GM23338 (cell line): ENCODE results near the gene UMODL1. TPM values are rescaled to one million over a fixed set of nuclear protein-coding genes. Genes with fewer than 3 reads are reported as not detected.

Experiments
- ATAC-seq: fragments of 200-7000 bp; cut with Tn5 transposase; 3 replicates; pipeline ENCODE4 v1.9.1; 2020
- DNase-seq: peaks from one replicate; pipeline ENCODE4 v3.0.0-alpha.2; 2015; ENCODE audit warnings: low spot score
- H2AFZ ChIP-seq: fragments of 200-600 bp; sonication (generic); 2 replicates; pipeline ENCODE4 v1.8.0; 2016; ENCODE audit warnings: antibody characterized with exemption, mild to moderate bottlenecking, moderate library complexity
- H3F3A ChIP-seq: fragments of 200-600 bp; sonication (generic); replicated peaks from 2 replicates; pipeline ENCODE4 v1.8.0; 2017; ENCODE audit warnings: antibody characterized with exemption, mixed run types, low read depth
- H3K27ac ChIP-seq: fragments of 200-600 bp; sonication (generic); 2 replicates; pipeline ENCODE4 v1.6.1; 2016; ENCODE audit warnings: low read depth
- H3K27me3 ChIP-seq: fragments of 200-600 bp; sonication (generic); 2 replicates; pipeline ENCODE4 v1.8.0; 2016; ENCODE audit warnings: mild to moderate bottlenecking, mixed run types, moderate library complexity; ENCODE audit not compliant: insufficient read depth
- H3K36me3 ChIP-seq: fragments of 200-600 bp; sonication (generic); 2 replicates; pipeline ENCODE4 v1.8.0; 2016; ENCODE audit warnings: mild to moderate bottlenecking; ENCODE audit not compliant: insufficient read depth
- H3K4me1 ChIP-seq: fragments of 200-600 bp; sonication (generic); 2 replicates; pipeline ENCODE4 v1.8.0; 2016; ENCODE audit warnings: mild to moderate bottlenecking, moderate library complexity; ENCODE audit not compliant: insufficient read depth
- H3K4me2 ChIP-seq: fragments of 200-600 bp; sonication (generic); 2 replicates; pipeline ENCODE4 v1.7.1; 2017; ENCODE audit warnings: mixed run types
- H3K4me3 ChIP-seq: fragments of 200-600 bp; sonication (generic); 2 replicates; pipeline ENCODE4 v1.6.1; 2016; ENCODE audit warnings: mixed run types
- H3K79me2 ChIP-seq: fragments of 200-600 bp; sonication (generic); replicated peaks from 2 replicates; pipeline ENCODE4 v1.8.0; 2017; ENCODE audit warnings: mild to moderate bottlenecking; ENCODE audit not compliant: insufficient read depth
- H3K9me2 ChIP-seq: fragments of 200-600 bp; sonication (generic); 2 replicates; pipeline ENCODE4 v1.8.0; 2017; ENCODE audit not compliant: insufficient read depth
- H4K20me1 ChIP-seq: fragments of 200-600 bp; sonication (generic); replicated peaks from 2 replicates; pipeline ENCODE4 v1.8.0; 2017; ENCODE audit warnings: mild to moderate bottlenecking; ENCODE audit not compliant: insufficient read depth
- H3K27ac Mint-ChIP-seq: 2 replicates; pipeline ENCODE4 v1.8.0; 2020; ENCODE audit warnings: inconsistent platforms, mild to moderate bottlenecking, moderate library complexity, mixed read lengths
- H3K27me3 Mint-ChIP-seq: 3 replicates; pipeline ENCODE4 v1.8.0; 2022; ENCODE audit warnings: low read depth, mild to moderate bottlenecking, moderate library complexity, mixed read lengths, inconsistent platforms; ENCODE audit not compliant: insufficient read depth, poor library complexity
- H3K36me3 Mint-ChIP-seq: 3 replicates; pipeline ENCODE4 v1.8.0; 2021; ENCODE audit warnings: low read depth, mild to moderate bottlenecking, inconsistent platforms, moderate library complexity, mixed read lengths
- H3K4me1 Mint-ChIP-seq: 3 replicates; pipeline ENCODE4 v1.8.0; 2020; ENCODE audit warnings: mild to moderate bottlenecking, inconsistent platforms, mixed read lengths
- H3K4me3 Mint-ChIP-seq: 3 replicates; pipeline ENCODE4 v1.8.0; 2021; ENCODE audit warnings: moderate library complexity, mild to moderate bottlenecking, inconsistent platforms, mixed read lengths
- H3K9me3 Mint-ChIP-seq: 3 replicates; pipeline ENCODE4 v1.8.0; 2020; ENCODE audit warnings: moderate library complexity, mild to moderate bottlenecking, inconsistent platforms, mixed read lengths
- CREB1 ChIP-seq: fragments of 250-450 bp; sonication (Bioruptor Pico); IDR thresholded peaks from 2 replicates; pipeline ENCODE4 v1.5.0; 2020; ENCODE audit warnings: low read depth, mild to moderate bottlenecking, moderate library complexity
- EZH2phosphoT487 ChIP-seq: fragments of 200-600 bp; sonication (generic); IDR thresholded peaks from one replicate; pipeline ENCODE4 v1.8.1; 2018; ENCODE audit warnings: antibody characterized with exemption; ENCODE audit not compliant: unreplicated experiment
- NANOG ChIP-seq: IDR thresholded peaks from 2 replicates; pipeline ENCODE4 v1.6.1; 2016; ENCODE audit warnings: antibody characterized with exemption, borderline replicate concordance
- POLR2AphosphoS5 ChIP-seq: IDR thresholded peaks from 2 replicates; pipeline ENCODE4 v1.6.1; 2016; ENCODE audit warnings: antibody characterized with exemption, low read depth
- REST ChIP-seq: IDR thresholded peaks from one replicate; pipeline ENCODE4 v1.6.1; 2018; ENCODE audit warnings: antibody characterized with exemption; ENCODE audit not compliant: unreplicated experiment
- STAT1 ChIP-seq: IDR thresholded peaks from one replicate; pipeline ENCODE4 v1.6.1; 2016; ENCODE audit warnings: antibody characterized with exemption; ENCODE audit not compliant: unreplicated experiment
- ZNF331 ChIP-seq: fragments of 250-450 bp; sonication (Bioruptor Pico); IDR thresholded peaks from 2 replicates; pipeline ENCODE4 v1.5.0; 2020; ENCODE audit warnings: low read depth, mild to moderate bottlenecking, moderate library complexity
- ZNF462 ChIP-seq: fragments of 250-450 bp; sonication (Bioruptor Pico); IDR thresholded peaks from 2 replicates; pipeline ENCODE4 v1.5.0; 2020; ENCODE audit warnings: mild to moderate bottlenecking, moderate library complexity
- polyA plus RNA-seq: library from polyadenylated mRNA; unstranded; fragments of >200 nt; fragmentation: Nextera tagmentation; extraction: Ambion mirVana; gene quantifications from 2 replicates; pipeline ENCODE4 v1.2.1, GENCODE V29; 2016
- total RNA-seq: library from RNA; depleted of rRNA; stranded (reverse); fragments of >200 nt; shearing (Covaris generic); gene quantifications from 2 replicates; pipeline ENCODE4 v1.2.3, GENCODE V29; 2014

Gene UMODL1
- total and polyA plus RNA-seq, 2 experiments from 2014 or later: not detected

- TF ChIP-seq REST (no peak), STAT1 (no peak), CREB1 (CRISPR knock-in tag) (no peak), POLR2AphosphoS5 (no peak), NANOG (no peak), EZH2phosphoT487 (no peak), ZNF331 (CRISPR knock-in tag) (no peak)
Measured at GRCh38 chr21:42133131-42133530, 62.0 kb downstream of the UMODL1 start (continued).

- H3K36me3 Mint-ChIP-seq: no peaks in the 10 kb centered on the region
- Histone ChIP-seq H3K27me3 (no peaks in the 10 kb centered on the region), H3K27ac (no peak overlapping the region), H3K9me2 (peaks cover 8% of the 10 kb centered on the region; the same call in 1 of the 2 replicates), H3K4me1 (no peaks in the 10 kb centered on the region), H3F3A (no peaks in the 10 kb centered on the region), H4K20me1 (no peaks in the 10 kb centered on the region), H2AFZ (no peak overlapping the region), H3K4me2 (no peak overlapping the region), H3K36me3 (no peaks in the 10 kb centered on the region), H3K4me3 (no peak overlapping the region), H3K79me2 (no peaks in the 10 kb centered on the region)
- no peak for TF ChIP-seq STAT1
- no peak for TF ChIP-seq ZNF462 (CRISPR knock-in tag)
- TF ChIP-seq NANOG: no peak
- H3K9me3 Mint-ChIP-seq: no peaks in the 10 kb centered on the region
- DNase-seq (no peak), ATAC-seq (no peak)
- H3K4me3 Mint-ChIP-seq: no peak overlapping the region
- H3K4me1 Mint-ChIP-seq: no peaks in the 10 kb centered on the region
- no peak overlapping the region for H3K27ac Mint-ChIP-seq
- peaks cover 5% of the 10 kb centered on the region for H3K27me3 Mint-ChIP-seq
Measured at GRCh38 chr21:42135386-42136052, 64.4 kb downstream of the UMODL1 start.
